Lower lobe of right lung (tissue), 2 donors: ENCODE data around the gene NOTCH3. TPM values are rescaled to one million over a fixed set of nuclear protein-coding genes. Genes with fewer than 3 reads are reported as not detected.

ENCODE experiments used
- ATAC-seq, 2 donors: fragments of 200-7000 bp; cut with Tn5 transposase; one replicate each; pipeline ENCODE4 v1.9.1; 2020 to 2022; ENCODE audit warnings: mild to moderate bottlenecking in 2 of 2, moderate library complexity in 2 of 2
- DNase-seq: peaks from one replicate; pipeline ENCODE4 v3.0.0-alpha.2; 2020
- H3K27ac ChIP-seq: fragments of 200-600 bp; one replicate; pipeline ENCODE4 v1.8.0; 2022
- H3K27me3 ChIP-seq: fragments of 200-600 bp; one replicate; pipeline ENCODE4 v1.8.0; 2022; ENCODE audit warnings: low read depth
- H3K36me3 ChIP-seq: fragments of 200-600 bp; one replicate; pipeline ENCODE4 v1.8.0; 2022; ENCODE audit warnings: mild to moderate bottlenecking
- H3K4me1 ChIP-seq: fragments of 200-600 bp; one replicate; pipeline ENCODE4 v1.8.0; 2022
- H3K4me3 ChIP-seq: fragments of 200-600 bp; one replicate; pipeline ENCODE4 v1.8.0; 2022; ENCODE audit warnings: mild to moderate bottlenecking
- H3K9me3 ChIP-seq: fragments of 200-600 bp; one replicate; pipeline ENCODE4 v1.8.0; 2022
- intact Hi-C: fragments of 100-400 bp; cut with DNase I; formaldehyde crosslinking; loops from one replicate; pipeline ENCODE4 v1.11.0; 2022
- microRNA-seq: library from miRNA; unstranded; fragments of <30 nt; microRNA quantifications from one replicate; pipeline ENCODE4 v1.2.0, GENCODE V29; 2020; ENCODE audit warnings: borderline number of aligned reads
- total RNA-seq: library from RNA; stranded (reverse); fragmentation: NEBNext Ultra II Directional; extraction: Animal tissue kit (Norgen Biotek cat#: 25700); gene quantifications from one replicate; pipeline ENCODE4 v1.2.1, GENCODE V29; 2021
- TF ChIP-seq, protein P1 (sequence below): fragments of 200-600 bp; IDR thresholded peaks from one replicate; pipeline ENCODE4 v1.8.0; 2022; ENCODE audit warnings: antibody characterized with exemption, mild to moderate bottlenecking
- donor health status: DM: no; HTN: yes; CAD: no; lungs with severe emphysema.

Gene NOTCH3
- total RNA-seq, 1 donor from 2014 or later = 52.7 TPM

DNA sequence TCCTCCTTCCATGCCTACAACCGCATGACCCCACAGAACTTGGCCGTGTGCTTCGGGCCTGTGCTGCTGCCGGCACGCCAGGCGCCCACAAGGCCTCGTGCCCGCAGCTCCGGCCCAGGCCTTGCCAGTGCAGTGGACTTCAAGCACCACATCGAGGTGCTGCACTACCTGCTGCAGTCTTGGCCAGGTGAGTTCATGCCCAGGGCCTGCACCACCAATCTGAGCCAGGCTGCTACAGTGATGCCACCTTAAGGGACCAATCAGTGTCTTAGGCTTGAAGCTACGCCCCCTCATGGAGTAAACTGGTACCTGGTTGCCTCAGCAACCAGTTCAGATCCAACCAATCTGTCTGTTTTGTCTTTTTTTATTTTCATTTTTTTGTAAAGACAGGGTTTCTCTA is 88.4 kb downstream of the NOTCH3 start:
- peaks cover 11% of the 10 kb centered on the region for H3K4me1 ChIP-seq
- no peaks in the 10 kb centered on the region for H3K9me3 ChIP-seq
- H3K4me3 ChIP-seq = no peak overlapping the region
- intact Hi-C loops = no loop called here
- ATAC-seq = no peak
- no peak overlapping the region for H3K27ac ChIP-seq
- peaks cover 77% of the 10 kb centered on the region for H3K36me3 ChIP-seq
- DNase-seq = no peak
- TF ChIP-seq, protein P1, sequence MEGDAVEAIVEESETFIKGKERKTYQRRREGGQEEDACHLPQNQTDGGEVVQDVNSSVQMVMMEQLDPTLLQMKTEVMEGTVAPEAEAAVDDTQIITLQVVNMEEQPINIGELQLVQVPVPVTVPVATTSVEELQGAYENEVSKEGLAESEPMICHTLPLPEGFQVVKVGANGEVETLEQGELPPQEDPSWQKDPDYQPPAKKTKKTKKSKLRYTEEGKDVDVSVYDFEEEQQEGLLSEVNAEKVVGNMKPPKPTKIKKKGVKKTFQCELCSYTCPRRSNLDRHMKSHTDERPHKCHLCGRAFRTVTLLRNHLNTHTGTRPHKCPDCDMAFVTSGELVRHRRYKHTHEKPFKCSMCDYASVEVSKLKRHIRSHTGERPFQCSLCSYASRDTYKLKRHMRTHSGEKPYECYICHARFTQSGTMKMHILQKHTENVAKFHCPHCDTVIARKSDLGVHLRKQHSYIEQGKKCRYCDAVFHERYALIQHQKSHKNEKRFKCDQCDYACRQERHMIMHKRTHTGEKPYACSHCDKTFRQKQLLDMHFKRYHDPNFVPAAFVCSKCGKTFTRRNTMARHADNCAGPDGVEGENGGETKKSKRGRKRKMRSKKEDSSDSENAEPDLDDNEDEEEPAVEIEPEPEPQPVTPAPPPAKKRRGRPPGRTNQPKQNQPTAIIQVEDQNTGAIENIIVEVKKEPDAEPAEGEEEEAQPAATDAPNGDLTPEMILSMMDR = no peak
- H3K27me3 ChIP-seq = peaks cover 6% of the 10 kb centered on the region

- Histone ChIP-seq H3K4me3 (no peak overlapping the region), H3K36me3 (peaks cover 71% of the 10 kb centered on the region), H3K27ac (no peak overlapping the region), H3K9me3 (no peaks in the 10 kb centered on the region), H3K27me3 (peaks cover 6% of the 10 kb centered on the region), H3K4me1 (peaks cover 14% of the 10 kb centered on the region)
- TF ChIP-seq, protein P1 = no peak
- intact Hi-C loops = no loop called here
- DNase-seq (no peak), ATAC-seq (no peak)
Measured at GRCh38 chr19:15111758-15112157, 89.0 kb downstream of the NOTCH3 start.

GRCh38 chr19:15110418-15110815 is 90.4 kb downstream of the NOTCH3 start:
- TF ChIP-seq, protein P1 = no peak
- Histone ChIP-seq H3K27ac (no peak overlapping the region), H3K9me3 (no peaks in the 10 kb centered on the region), H3K36me3 (peaks cover 57% of the 10 kb centered on the region), H3K27me3 (peaks cover 6% of the 10 kb centered on the region), H3K4me3 (no peak overlapping the region), H3K4me1 (peaks cover 17% of the 10 kb centered on the region)
- intact Hi-C loops = no loop called here
- DNase-seq (no peak), ATAC-seq (no peak)

GRCh38 chr19:15109768-15110417 is 90.9 kb downstream of the NOTCH3 start:
- H3K4me1 ChIP-seq = peaks cover 17% of the 10 kb centered on the region
- H3K36me3 ChIP-seq = peaks cover 52% of the 10 kb centered on the region
- no peaks in the 10 kb centered on the region for H3K9me3 ChIP-seq
- peaks cover 6% of the 10 kb centered on the region for H3K27me3 ChIP-seq
- DNase-seq = no peak
- TF ChIP-seq, protein P1 = no peak
- ATAC-seq = no peak
- intact Hi-C loops = no loop called here
- H3K4me3 ChIP-seq = no peak overlapping the region
- H3K27ac ChIP-seq = no peak overlapping the region

Small RNA genes within 50 kb of the gene (microRNA-seq; reads per million reads assigned to microRNA genes)
- not detected for gene MIR6795

Other genes starting within 250 kb of the NOTCH3 start
- gene SLC1A6, start 221.1 kb downstream of the NOTCH3 start, total RNA-seq = not detected
- gene CASP14, start 151.5 kb downstream of the NOTCH3 start, total RNA-seq = not detected
- gene OR1I1, start 118.8 kb downstream of the NOTCH3 start, total RNA-seq = not detected
- 20.8 TPM for gene SYDE1, start 93.6 kb downstream of the NOTCH3 start, total RNA-seq
- gene EPHX3, start 31.5 kb upstream of the NOTCH3 start, total RNA-seq = 2.3 TPM
- gene BRD4, start 131.5 kb upstream of the NOTCH3 start, total RNA-seq = 104 TPM
- 37.2 TPM for gene AKAP8, start 178.8 kb upstream of the NOTCH3 start, total RNA-seq
- gene AKAP8L, start 218.0 kb upstream of the NOTCH3 start, total RNA-seq = 94.2 TPM
- 25.2 TPM for gene WIZ, start 249.0 kb upstream of the NOTCH3 start, total RNA-seq